HG02852 (cell line): Measurements from ENCODE around the gene MSX1.

Experiments used
- ATAC-seq: cut with Tn5 transposase; IDR thresholded peaks from one replicate; pipeline ENCODE4 v1.9.1; 2021; ENCODE audit warnings: mild to moderate bottlenecking, moderate library complexity; ENCODE audit not compliant: unreplicated experiment

The MSX1 gene

GRCh38 chr4:4857001-4857808 lies 2.3 kb upstream of the MSX1 start:
- no peak for ATAC-seq

- no peak for ATAC-seq
These were observed 1.5 kb upstream of the MSX1 start for GRCh38 chr4:4857809-4858508.

GRCh38 chr4:4858527-4859324 lies 739 bp upstream of the MSX1 start:
- ATAC-seq = no peak

GRCh38 chr4:4859799-4860599 lies 534 bp downstream of the MSX1 start:
- peak; percentile 31 for ATAC-seq

- no peak for ATAC-seq
These were observed 1.3 kb downstream of the MSX1 start for GRCh38 chr4:4860600-4861389.

GRCh38 chr4:4861390-4862018 lies 2.0 kb downstream of the MSX1 start:
- no peak for ATAC-seq

GRCh38 chr4:4862071-4862551 lies 2.6 kb downstream of the MSX1 start:
- no peak for ATAC-seq

GRCh38 chr4:4862665-4863482 lies 3.4 kb downstream of the MSX1 start:
- ATAC-seq = no peak

GRCh38 chr4:4864443-4864939 lies 5.0 kb downstream of the MSX1 start:
- ATAC-seq = no peak

- ATAC-seq = no peak
These were observed 5.7 kb downstream of the MSX1 start for GRCh38 chr4:4864940-4865704.

GRCh38 chr4:4865705-4866123 lies 6.2 kb downstream of the MSX1 start:
- ATAC-seq = no peak

- no peak for ATAC-seq
These were observed 6.8 kb downstream of the MSX1 start for GRCh38 chr4:4866124-4866865.

GRCh38 chr4:4866866-4867374 lies 7.5 kb downstream of the MSX1 start:
- no peak for ATAC-seq

GRCh38 chr4:4867375-4868039 lies 8.0 kb downstream of the MSX1 start:
- ATAC-seq = no peak

GRCh38 chr4:4868040-4868757 lies 8.7 kb downstream of the MSX1 start:
- ATAC-seq = no peak
